ENCODE measurements around the gene COA8. TPM values are rescaled to one million over a fixed set of nuclear protein-coding genes. Genes with fewer than 3 reads are reported as not detected.
A peak's percentile ranks its signal among the peaks of the same experiment; 100 is the strongest.

The COA8 gene
- total RNA-seq, 4 donors from 2014 or later: 25.9 to 50.4 (median 33.6) TPM

DNA sequence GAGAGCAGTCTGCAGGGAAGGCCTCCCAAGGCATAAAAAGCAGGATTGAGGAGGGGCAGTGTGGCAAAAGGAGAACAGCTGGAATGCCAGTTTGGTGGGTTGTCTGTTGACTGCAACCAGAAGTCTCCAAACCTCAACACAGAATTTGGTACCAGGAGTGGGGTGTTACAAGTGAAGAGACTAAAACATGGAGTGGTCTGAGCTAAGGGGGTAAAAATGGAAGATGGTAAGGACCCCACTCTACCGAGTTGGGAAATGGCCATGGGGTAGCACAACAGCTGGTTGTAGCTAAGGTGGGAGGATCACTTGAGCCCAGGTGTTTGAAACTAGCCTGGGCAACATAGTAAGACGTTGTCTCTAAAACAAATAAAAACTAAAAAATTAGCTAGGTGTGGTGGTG lies 48.5 kb downstream of the COA8 start:
- intact Hi-C loops (cut with DNase I): no loop called here

DNA sequence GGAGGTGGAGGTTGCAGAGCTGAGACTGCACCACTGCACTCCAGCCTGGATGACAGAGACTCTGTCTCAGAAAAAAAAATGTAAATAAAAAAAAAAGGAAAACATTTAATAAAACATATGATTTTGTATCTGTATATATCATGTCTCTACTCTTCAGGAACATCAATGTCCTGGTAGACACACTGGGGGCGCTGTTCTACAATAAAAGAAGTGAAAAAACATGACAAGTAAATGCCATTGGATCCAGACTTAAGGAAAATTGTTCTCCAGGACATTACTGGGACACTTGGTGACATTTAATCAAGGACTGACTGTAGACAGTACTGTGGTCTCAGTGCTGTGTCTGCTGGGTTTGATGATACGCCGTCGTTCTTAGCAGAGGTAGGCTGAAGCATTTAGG lies 50.8 kb downstream of the COA8 start:
- intact Hi-C loops (cut with DNase I): no loop called here
- H3K36me3 ChIP-seq: no peaks in the 10 kb centered on the region
- 88 to 94% methylated on average over 4 of the region's 4 CpGs for WGBS, 2 donors

More for the DNA sequence above, 48.5 kb downstream of the COA8 start:
- Histone ChIP-seq H3K4me3 (replicated peaks in 1 of 3) (no peak overlapping the region), H3K27me3 (no peaks in the 10 kb centered on the region), H3K9me3 (no peaks in the 10 kb centered on the region), H3K36me3 (no peaks in the 10 kb centered on the region), H3K27ac (no peak overlapping the region), H3K4me1 (peaks cover 0 to 13% of the 10 kb centered on the region in 2 donors)
- no peak for DNase-seq
- 88 to 96% methylated on average over 2 of the region's 2 CpGs for WGBS, 2 donors
- TF ChIP-seq, protein P1, sequence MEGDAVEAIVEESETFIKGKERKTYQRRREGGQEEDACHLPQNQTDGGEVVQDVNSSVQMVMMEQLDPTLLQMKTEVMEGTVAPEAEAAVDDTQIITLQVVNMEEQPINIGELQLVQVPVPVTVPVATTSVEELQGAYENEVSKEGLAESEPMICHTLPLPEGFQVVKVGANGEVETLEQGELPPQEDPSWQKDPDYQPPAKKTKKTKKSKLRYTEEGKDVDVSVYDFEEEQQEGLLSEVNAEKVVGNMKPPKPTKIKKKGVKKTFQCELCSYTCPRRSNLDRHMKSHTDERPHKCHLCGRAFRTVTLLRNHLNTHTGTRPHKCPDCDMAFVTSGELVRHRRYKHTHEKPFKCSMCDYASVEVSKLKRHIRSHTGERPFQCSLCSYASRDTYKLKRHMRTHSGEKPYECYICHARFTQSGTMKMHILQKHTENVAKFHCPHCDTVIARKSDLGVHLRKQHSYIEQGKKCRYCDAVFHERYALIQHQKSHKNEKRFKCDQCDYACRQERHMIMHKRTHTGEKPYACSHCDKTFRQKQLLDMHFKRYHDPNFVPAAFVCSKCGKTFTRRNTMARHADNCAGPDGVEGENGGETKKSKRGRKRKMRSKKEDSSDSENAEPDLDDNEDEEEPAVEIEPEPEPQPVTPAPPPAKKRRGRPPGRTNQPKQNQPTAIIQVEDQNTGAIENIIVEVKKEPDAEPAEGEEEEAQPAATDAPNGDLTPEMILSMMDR (IDR thresholded peaks at IDR 0.05): no peak
- no peak for TF ChIP-seq POLR2A (IDR thresholded peaks at IDR 0.05)

DNA sequence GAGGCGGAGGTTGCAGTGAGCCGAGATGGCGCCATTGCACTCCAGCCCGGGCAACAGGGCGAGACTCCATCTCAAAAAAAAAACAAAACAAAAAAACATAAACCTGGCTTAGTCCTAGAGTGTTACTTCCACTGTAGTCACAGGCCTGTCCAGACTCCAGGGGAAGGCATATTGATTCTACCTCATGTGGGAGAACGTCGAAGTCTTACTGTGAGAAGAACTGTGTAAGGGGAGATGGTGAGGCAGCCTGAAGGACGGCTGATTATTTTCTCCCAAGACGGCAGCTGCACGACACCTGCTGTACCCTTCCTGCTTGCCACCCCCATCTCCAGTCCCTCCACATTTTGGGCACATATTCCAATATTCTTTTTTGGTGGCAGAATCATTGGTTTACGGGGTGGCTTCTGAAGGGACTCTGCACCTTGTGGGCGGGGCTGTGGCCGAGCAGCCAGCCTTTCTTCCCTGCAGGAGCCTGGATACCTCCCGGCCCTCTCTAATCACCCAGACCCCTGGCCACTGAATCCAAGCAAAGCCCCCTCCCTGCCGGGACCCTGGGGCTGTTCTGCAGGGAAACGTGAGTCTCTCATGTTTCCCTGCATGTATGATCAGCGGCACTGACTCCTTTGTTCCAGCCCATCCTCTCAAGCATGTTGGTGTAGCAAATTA lies 54.0 kb downstream of the COA8 start:
- TF ChIP-seq, protein P1 (IDR thresholded peaks at IDR 0.05): no peak
- TF ChIP-seq POLR2A (IDR thresholded peaks at IDR 0.05): no peak
- Histone ChIP-seq H3K9me3 (no peaks in the 10 kb centered on the region), H3K27ac (no peak overlapping the region), H3K36me3 (no peaks in the 10 kb centered on the region), H3K27me3 (no peaks in the 10 kb centered on the region), H3K4me1 (no peaks in the 10 kb centered on the region), H3K4me3 (replicated peaks in 1 of 3) (no peak overlapping the region)
- WGBS, 2 donors: 63 to 73% methylated on average over 17 of the region's 17 CpGs
- DNase-seq: no peak
- intact Hi-C loops (cut with DNase I): no loop called here

More for the DNA sequence above, 50.8 kb downstream of the COA8 start:
- no peaks in the 10 kb centered on the region for H3K27me3 ChIP-seq
- no peak overlapping the region for H3K4me3 ChIP-seq (replicated peaks in 1 of 3)
- H3K27ac ChIP-seq: no peak overlapping the region
- no peaks in the 10 kb centered on the region for H3K4me1 ChIP-seq
- no peaks in the 10 kb centered on the region for H3K9me3 ChIP-seq
- no peak for DNase-seq
- TF ChIP-seq, protein P1 (IDR thresholded peaks at IDR 0.05): peak in 2 of 6 experiments; percentile 29 to 32
- TF ChIP-seq POLR2A (IDR thresholded peaks at IDR 0.05): no peak

DNA sequence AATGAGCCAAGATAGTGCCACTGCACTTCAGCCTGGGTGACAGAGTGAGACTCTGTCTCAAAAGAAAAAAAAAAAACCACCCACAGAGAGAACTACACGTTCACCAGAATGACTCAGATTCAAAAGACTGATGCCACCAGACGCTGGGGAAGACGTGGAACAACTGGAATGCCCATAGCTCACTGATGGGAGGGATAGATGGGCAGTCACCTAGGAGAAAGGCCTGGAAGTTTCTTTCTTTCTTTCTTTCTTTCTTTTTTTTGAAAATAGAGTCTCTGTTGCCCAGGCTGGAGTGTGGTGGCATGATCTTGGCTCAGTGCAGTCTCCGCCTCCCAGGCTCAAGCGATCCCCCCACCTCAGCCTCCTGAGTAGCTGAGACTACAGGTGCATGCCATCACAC lies 56.3 kb downstream of the COA8 start:
- no peak for TF ChIP-seq POLR2A (IDR thresholded peaks at IDR 0.05)
- TF ChIP-seq, protein P1 (IDR thresholded peaks at IDR 0.05): no peak
- Histone ChIP-seq H3K27ac (no peak overlapping the region), H3K4me3 (replicated peaks in 1 of 3) (no peak overlapping the region), H3K4me1 (peaks cover 7 to 12% of the 10 kb centered on the region in 2 donors), H3K9me3 (no peaks in the 10 kb centered on the region), H3K27me3 (no peaks in the 10 kb centered on the region), H3K36me3 (no peaks in the 10 kb centered on the region)
- no peak for DNase-seq
- intact Hi-C loops (cut with DNase I): no loop called here
- WGBS, 2 donors: 85% methylated on average over 5 of the region's 5 CpGs

DNA sequence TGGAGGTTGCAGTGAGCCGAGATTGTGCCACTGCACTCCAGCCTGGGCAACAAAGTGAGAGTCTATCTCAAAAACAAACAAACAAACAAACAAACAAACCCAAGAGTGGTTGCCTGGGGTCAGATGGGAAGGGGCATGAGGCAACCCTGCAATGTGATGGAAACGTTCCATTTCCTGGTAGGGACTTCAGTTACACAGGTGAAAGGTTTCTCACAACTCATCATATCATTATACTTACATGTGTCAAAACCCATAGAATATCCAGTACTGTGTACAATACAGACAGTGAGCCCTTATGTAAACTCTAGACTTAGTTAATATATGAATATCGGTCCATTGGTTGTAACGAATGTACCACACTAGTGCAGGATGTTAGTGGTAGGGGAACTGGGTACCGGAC lies 59.1 kb downstream of the COA8 start:
- WGBS, 2 donors: 92 to 97% methylated on average over 5 of the region's 5 CpGs
- no peak for DNase-seq
- TF ChIP-seq, protein P1 (IDR thresholded peaks at IDR 0.05): no peak
- TF ChIP-seq POLR2A (IDR thresholded peaks at IDR 0.05): no peak
- H3K4me3 ChIP-seq (replicated peaks in 1 of 3): no peak overlapping the region
- H3K9me3 ChIP-seq: no peaks in the 10 kb centered on the region
- no peak overlapping the region for H3K27ac ChIP-seq
- no peaks in the 10 kb centered on the region for H3K27me3 ChIP-seq
- H3K36me3 ChIP-seq: no peaks in the 10 kb centered on the region
- intact Hi-C loops (cut with DNase I): no loop called here
- H3K4me1 ChIP-seq: peaks cover 27 to 40% of the 10 kb centered on the region in 2 donors
